HEK293 (cell line): Measurements from ENCODE around the gene SAMD4B.

ENCODE experiments used
- GLIS2 ChIP-seq: fragments of 450-650 bp; formaldehyde crosslinking; IDR thresholded peaks from 2 replicates; pipeline ENCODE4 v1.5.1; 2016; ENCODE audit warnings: missing biosample characterization, missing genetic modification characterization
- HOXA7 ChIP-seq: sonication (generic); formaldehyde crosslinking; IDR thresholded peaks from 2 replicates; pipeline ENCODE4 v1.8.1; 2022; ENCODE audit warnings: missing genetic modification reagents, borderline replicate concordance
- HOXC10 ChIP-seq: sonication (generic); formaldehyde crosslinking; IDR thresholded peaks from 2 replicates; pipeline ENCODE4 v1.8.1; 2023; ENCODE audit warnings: mild to moderate bottlenecking, missing genetic modification reagents
- KLF16 ChIP-seq: fragments of 450-650 bp; formaldehyde crosslinking; IDR thresholded peaks from 2 replicates; pipeline ENCODE4 v1.5.1; 2017; ENCODE audit warnings: missing biosample characterization, missing genetic modification characterization
- KLF7 ChIP-seq: fragments of 450-650 bp; formaldehyde crosslinking; IDR thresholded peaks from 2 replicates; pipeline ENCODE4 v1.5.1; 2016; ENCODE audit warnings: missing biosample characterization, missing genetic modification characterization, borderline replicate concordance
- OVOL3 ChIP-seq: fragments of 450-650 bp; formaldehyde crosslinking; IDR thresholded peaks from 2 replicates; pipeline ENCODE4 v1.5.1; 2016; ENCODE audit warnings: missing biosample characterization, missing genetic modification characterization
- RBAK ChIP-seq: fragments of 450-650 bp; formaldehyde crosslinking; IDR thresholded peaks from 2 replicates; pipeline ENCODE4 v1.5.1; 2016; ENCODE audit warnings: missing biosample characterization, missing genetic modification characterization
- SALL2 ChIP-seq: fragments of 450-650 bp; formaldehyde crosslinking; IDR thresholded peaks from 2 replicates; pipeline ENCODE4 v1.5.0; 2017; ENCODE audit warnings: missing biosample characterization, mild to moderate bottlenecking, missing genetic modification characterization, borderline replicate concordance
- SP3 ChIP-seq: fragments of 450-650 bp; formaldehyde crosslinking; IDR thresholded peaks from 2 replicates; pipeline ENCODE4 v1.5.1; 2016; ENCODE audit warnings: missing biosample characterization, missing genetic modification characterization
- YY1 ChIP-seq: fragments of 450-650 bp; formaldehyde crosslinking; IDR thresholded peaks from 2 replicates; pipeline ENCODE4 v1.5.1; 2018; ENCODE audit warnings: missing biosample characterization, missing genetic modification characterization
- ZBTB1 ChIP-seq: fragments of 450-650 bp; formaldehyde crosslinking; IDR thresholded peaks from 2 replicates; pipeline ENCODE4 v1.5.1; 2016; ENCODE audit warnings: missing biosample characterization, missing genetic modification characterization
- ZBTB21 ChIP-seq: fragments of 450-650 bp; formaldehyde crosslinking; IDR thresholded peaks from 2 replicates; pipeline ENCODE4 v1.5.1; 2017; ENCODE audit warnings: missing biosample characterization, missing genetic modification characterization
- ZBTB7A ChIP-seq: fragments of 450-650 bp; formaldehyde crosslinking; IDR thresholded peaks from 2 replicates; pipeline ENCODE4 v1.5.1; 2016; ENCODE audit warnings: low read depth, missing biosample characterization, missing genetic modification characterization
- ZNF138 ChIP-seq: fragments of 450-650 bp; formaldehyde crosslinking; IDR thresholded peaks from 2 replicates; pipeline ENCODE4 v1.5.1; 2016; ENCODE audit warnings: missing biosample characterization, missing genetic modification characterization, borderline replicate concordance
- ZNF239 ChIP-seq: fragments of 450-650 bp; formaldehyde crosslinking; IDR thresholded peaks from 2 replicates; pipeline ENCODE4 v1.5.1; 2016; ENCODE audit warnings: missing biosample characterization, missing genetic modification characterization
- ZNF529 ChIP-seq: fragments of 450-650 bp; formaldehyde crosslinking; IDR thresholded peaks from 2 replicates; pipeline ENCODE4 v1.5.1; 2017; ENCODE audit warnings: missing genetic modification characterization, missing biosample characterization; ENCODE audit not compliant: insufficient replicate concordance
- ZNF600 ChIP-seq: fragments of 450-650 bp; formaldehyde crosslinking; IDR thresholded peaks from 2 replicates; pipeline ENCODE4 v1.5.1; 2016; ENCODE audit warnings: missing biosample characterization, missing genetic modification characterization
- TF ChIP-seq, protein P1 (sequence below): fragments of 450-650 bp; formaldehyde crosslinking; conservative IDR thresholded peaks from 2 replicates; pipeline ENCODE4 v1.5.1; 2016; ENCODE audit warnings: low read depth, missing biosample characterization, missing genetic modification characterization
- TF ChIP-seq, protein P2 (sequence below): fragments of 450-650 bp; formaldehyde crosslinking; IDR thresholded peaks from 2 replicates; pipeline ENCODE4 v1.5.1; 2017; ENCODE audit warnings: missing biosample characterization, missing genetic modification characterization
- TF ChIP-seq, protein P3 (sequence below): fragments of 450-650 bp; formaldehyde crosslinking; IDR thresholded peaks from 2 replicates; pipeline ENCODE4; 2016; ENCODE audit warnings: missing biosample characterization, missing genetic modification characterization
- TF ChIP-seq, protein P4 (sequence below): fragments of 450-650 bp; formaldehyde crosslinking; IDR thresholded peaks from 2 replicates; pipeline ENCODE4 v1.5.1; 2016; ENCODE audit warnings: missing biosample characterization, missing genetic modification characterization
- TF ChIP-seq, protein P5 (sequence below): fragments of 450-650 bp; formaldehyde crosslinking; IDR thresholded peaks from 2 replicates; pipeline ENCODE4 v1.5.1; 2016; ENCODE audit warnings: missing biosample characterization, missing genetic modification characterization
- TF ChIP-seq, protein P6 (sequence below): fragments of 450-650 bp; formaldehyde crosslinking; IDR thresholded peaks from 2 replicates; pipeline ENCODE4 v1.5.1; 2016; ENCODE audit warnings: missing biosample characterization, missing genetic modification characterization

The SAMD4B gene

DNA sequence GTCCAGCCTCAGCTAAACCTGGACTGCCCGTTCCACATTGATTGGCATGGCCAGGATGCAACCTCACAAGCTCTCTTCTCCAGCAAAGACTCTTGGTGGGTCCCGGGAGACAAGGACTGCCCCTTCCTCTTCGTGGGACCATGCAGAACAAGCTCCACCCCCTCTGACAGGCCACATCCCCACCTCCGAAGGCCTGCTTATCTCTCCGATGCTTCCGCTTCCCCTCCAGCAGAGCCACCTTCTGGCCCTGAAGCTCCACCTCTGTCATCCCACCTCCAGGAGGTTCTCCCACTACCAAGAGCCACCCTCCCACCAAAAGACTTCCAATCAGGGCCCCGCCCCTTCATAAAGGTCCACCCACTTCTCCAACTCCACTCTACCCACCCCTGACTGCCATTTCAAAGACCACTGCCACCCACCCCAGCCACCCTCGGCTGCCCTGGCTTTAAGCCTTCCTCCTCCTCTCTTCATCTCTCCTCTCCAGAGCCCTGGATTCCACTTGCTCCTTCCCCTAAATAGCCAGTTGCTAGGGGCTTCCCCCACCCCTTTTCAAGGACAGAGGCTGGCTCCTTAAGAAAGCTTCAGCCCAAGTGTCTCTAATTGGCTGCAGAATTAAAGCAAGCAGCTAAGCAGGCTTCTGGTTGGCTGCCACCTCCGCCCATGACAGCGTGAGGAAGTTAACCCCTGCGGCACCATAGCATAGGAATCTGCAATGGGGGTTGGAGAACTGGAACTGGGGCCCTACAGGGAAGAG lies 31.5 kb upstream of the SAMD4B start (continued):
- TF ChIP-seq, protein P1, sequence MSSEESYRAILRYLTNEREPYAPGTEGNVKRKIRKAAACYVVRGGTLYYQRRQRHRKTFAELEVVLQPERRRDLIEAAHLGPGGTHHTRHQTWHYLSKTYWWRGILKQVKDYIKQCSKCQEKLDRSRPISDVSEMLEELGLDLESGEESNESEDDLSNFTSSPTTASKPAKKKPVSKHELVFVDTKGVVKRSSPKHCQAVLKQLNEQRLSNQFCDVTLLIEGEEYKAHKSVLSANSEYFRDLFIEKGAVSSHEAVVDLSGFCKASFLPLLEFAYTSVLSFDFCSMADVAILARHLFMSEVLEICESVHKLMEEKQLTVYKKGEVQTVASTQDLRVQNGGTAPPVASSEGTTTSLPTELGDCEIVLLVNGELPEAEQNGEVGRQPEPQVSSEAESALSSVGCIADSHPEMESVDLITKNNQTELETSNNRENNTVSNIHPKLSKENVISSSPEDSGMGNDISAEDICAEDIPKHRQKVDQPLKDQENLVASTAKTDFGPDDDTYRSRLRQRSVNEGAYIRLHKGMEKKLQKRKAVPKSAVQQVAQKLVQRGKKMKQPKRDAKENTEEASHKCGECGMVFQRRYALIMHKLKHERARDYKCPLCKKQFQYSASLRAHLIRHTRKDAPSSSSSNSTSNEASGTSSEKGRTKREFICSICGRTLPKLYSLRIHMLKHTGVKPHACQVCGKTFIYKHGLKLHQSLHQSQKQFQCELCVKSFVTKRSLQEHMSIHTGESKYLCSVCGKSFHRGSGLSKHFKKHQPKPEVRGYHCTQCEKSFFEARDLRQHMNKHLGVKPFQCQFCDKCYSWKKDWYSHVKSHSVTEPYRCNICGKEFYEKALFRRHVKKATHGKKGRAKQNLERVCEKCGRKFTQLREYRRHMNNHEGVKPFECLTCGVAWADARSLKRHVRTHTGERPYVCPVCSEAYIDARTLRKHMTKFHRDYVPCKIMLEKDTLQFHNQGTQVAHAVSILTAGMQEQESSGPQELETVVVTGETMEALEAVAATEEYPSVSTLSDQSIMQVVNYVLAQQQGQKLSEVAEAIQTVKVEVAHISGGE: no peak
- TF ChIP-seq OVOL3 (tag by site-specific recombination): no peak
- TF ChIP-seq YY1: no peak
- TF ChIP-seq ZBTB21 (tag by site-specific recombination): no peak
- TF ChIP-seq, protein P2, sequence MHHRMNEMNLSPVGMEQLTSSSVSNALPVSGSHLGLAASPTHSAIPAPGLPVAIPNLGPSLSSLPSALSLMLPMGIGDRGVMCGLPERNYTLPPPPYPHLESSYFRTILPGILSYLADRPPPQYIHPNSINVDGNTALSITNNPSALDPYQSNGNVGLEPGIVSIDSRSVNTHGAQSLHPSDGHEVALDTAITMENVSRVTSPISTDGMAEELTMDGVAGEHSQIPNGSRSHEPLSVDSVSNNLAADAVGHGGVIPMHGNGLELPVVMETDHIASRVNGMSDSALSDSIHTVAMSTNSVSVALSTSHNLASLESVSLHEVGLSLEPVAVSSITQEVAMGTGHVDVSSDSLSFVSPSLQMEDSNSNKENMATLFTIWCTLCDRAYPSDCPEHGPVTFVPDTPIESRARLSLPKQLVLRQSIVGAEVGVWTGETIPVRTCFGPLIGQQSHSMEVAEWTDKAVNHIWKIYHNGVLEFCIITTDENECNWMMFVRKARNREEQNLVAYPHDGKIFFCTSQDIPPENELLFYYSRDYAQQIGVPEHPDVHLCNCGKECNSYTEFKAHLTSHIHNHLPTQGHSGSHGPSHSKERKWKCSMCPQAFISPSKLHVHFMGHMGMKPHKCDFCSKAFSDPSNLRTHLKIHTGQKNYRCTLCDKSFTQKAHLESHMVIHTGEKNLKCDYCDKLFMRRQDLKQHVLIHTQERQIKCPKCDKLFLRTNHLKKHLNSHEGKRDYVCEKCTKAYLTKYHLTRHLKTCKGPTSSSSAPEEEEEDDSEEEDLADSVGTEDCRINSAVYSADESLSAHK (tag by site-specific recombination): no peak
- TF ChIP-seq HOXA7: no peak
- TF ChIP-seq RBAK (tag by site-specific recombination): no peak
- TF ChIP-seq GLIS2 (tag by site-specific recombination): 0 out of 2 replicates have a peak, but pooled peaks have one; percentile 22
- TF ChIP-seq, protein P3, sequence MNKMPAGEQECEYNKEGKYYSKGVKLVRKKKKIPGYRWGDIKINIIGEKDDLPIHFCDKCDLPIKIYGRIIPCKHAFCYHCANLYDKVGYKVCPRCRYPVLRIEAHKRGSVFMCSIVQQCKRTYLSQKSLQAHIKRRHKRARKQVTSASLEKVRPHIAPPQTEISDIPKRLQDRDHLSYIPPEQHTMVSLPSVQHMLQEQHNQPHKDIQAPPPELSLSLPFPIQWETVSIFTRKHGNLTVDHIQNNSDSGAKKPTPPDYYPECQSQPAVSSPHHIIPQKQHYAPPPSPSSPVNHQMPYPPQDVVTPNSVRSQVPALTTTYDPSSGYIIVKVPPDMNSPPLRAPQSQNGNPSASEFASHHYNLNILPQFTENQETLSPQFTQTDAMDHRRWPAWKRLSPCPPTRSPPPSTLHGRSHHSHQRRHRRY (tag by site-specific recombination): no peak
- TF ChIP-seq, protein P4, sequence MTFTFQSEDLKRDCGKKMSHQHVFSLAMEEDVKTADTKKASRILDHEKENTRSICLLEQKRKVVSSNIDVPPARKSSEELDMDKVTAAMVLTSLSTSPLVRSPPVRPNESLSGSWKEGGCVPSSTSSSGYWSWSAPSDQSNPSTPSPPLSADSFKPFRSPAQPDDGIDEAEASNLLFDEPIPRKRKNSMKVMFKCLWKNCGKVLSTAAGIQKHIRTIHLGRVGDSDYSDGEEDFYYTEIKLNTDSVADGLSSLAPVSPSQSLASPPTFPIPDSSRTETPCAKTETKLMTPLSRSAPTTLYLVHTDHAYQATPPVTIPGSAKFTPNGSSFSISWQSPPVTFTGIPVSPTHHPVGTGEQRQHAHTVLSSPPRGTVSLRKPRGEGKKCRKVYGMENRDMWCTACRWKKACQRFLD: no peak
- TF ChIP-seq SP3 (tag by site-specific recombination): peak; percentile 84
- TF ChIP-seq, protein P5, sequence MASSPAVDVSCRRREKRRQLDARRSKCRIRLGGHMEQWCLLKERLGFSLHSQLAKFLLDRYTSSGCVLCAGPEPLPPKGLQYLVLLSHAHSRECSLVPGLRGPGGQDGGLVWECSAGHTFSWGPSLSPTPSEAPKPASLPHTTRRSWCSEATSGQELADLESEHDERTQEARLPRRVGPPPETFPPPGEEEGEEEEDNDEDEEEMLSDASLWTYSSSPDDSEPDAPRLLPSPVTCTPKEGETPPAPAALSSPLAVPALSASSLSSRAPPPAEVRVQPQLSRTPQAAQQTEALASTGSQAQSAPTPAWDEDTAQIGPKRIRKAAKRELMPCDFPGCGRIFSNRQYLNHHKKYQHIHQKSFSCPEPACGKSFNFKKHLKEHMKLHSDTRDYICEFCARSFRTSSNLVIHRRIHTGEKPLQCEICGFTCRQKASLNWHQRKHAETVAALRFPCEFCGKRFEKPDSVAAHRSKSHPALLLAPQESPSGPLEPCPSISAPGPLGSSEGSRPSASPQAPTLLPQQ (tag by site-specific recombination): peak; percentile 90
- TF ChIP-seq ZNF600 (tag by site-specific recombination): no peak
- no peak for TF ChIP-seq ZNF138 (tag by site-specific recombination)
- TF ChIP-seq KLF16: no peak
- no peak for TF ChIP-seq ZNF529 (tag by site-specific recombination)
- no peak for TF ChIP-seq ZBTB7A (tag by site-specific recombination)
- TF ChIP-seq ZNF239 (tag by site-specific recombination): no peak
- no peak for TF ChIP-seq ZBTB1
- TF ChIP-seq, protein P6, sequence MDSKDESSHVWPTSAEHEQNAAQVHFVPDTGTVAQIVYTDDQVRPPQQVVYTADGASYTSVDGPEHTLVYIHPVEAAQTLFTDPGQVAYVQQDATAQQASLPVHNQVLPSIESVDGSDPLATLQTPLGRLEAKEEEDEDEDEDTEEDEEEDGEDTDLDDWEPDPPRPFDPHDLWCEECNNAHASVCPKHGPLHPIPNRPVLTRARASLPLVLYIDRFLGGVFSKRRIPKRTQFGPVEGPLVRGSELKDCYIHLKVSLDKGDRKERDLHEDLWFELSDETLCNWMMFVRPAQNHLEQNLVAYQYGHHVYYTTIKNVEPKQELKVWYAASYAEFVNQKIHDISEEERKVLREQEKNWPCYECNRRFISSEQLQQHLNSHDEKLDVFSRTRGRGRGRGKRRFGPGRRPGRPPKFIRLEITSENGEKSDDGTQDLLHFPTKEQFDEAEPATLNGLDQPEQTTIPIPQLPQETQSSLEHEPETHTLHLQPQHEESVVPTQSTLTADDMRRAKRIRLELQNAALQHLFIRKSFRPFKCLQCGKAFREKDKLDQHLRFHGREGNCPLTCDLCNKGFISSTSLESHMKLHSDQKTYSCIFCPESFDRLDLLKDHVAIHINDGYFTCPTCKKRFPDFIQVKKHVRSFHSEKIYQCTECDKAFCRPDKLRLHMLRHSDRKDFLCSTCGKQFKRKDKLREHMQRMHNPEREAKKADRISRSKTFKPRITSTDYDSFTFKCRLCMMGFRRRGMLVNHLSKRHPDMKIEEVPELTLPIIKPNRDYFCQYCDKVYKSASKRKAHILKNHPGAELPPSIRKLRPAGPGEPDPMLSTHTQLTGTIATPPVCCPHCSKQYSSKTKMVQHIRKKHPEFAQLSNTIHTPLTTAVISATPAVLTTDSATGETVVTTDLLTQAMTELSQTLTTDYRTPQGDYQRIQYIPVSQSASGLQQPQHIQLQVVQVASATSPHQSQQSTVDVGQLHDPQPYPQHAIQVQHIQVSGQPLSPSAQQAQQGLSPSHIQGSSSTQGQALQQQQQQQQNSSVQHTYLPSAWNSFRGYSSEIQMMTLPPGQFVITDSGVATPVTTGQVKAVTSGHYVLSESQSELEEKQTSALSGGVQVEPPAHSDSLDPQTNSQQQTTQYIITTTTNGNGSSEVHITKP: no peak
- no peak for TF ChIP-seq SALL2 (tag by site-specific recombination)
- no peak for TF ChIP-seq KLF7
- no peak for TF ChIP-seq HOXC10
